Astrocyte (in vitro differentiated cells and primary cell): ENCODE data around the gene TUBA1A.

Experiments used
- CTCF ChIP-seq: IDR thresholded peaks from 2 replicates; pipeline ENCODE4 v1.5.1; 2011; ENCODE audit warnings: low read depth, mild to moderate bottlenecking, inconsistent platforms, low read length, moderate library complexity; ENCODE audit not compliant: insufficient read depth
- EZH2 ChIP-seq: IDR thresholded peaks from 2 replicates; pipeline ENCODE4 v1.6.1; 2012; ENCODE audit warnings: mild to moderate bottlenecking, low read length, inconsistent platforms; ENCODE audit not compliant: insufficient read depth

- TF ChIP-seq CTCF (no peak), EZH2 (no peak)
Observed at GRCh38 chr12:49201595-49202295, 12.9 kb upstream of the TUBA1A start.
